Naive thymus-derived CD8-positive, alpha-beta T cell (primary cell): ENCODE measurements around the gene SLC18A2. TPM values are rescaled to one million over a fixed set of nuclear protein-coding genes. Genes with fewer than 3 reads are reported as not detected.
"Not testable (repeated sequence)": the region's sequence is repeated elsewhere in the genome, so short reads cannot be mapped to it uniquely, and the experiment has no call there.

Experiments
- ATAC-seq, 2 donors: fragments of 150-1000 bp; cut with Tn5 transposase in 1 of 2; sonication (Bioruptor Pico), chemical (Tn5 transposase) in 1 of 2; 1 replicate in 1 of 2; 2 replicates in 1 of 2; pipeline ENCODE4 v1.10.0; 2021; ENCODE audit warnings: mild to moderate bottlenecking in 2 of 2, moderate library complexity in 2 of 2
- POLR2A ChIA-PET: fragments of 350-600 bp; sonication (Branson Sonifier 250); formaldehyde crosslinking; loops from one replicate; lab custom pipeline; 2021; ENCODE audit warnings: antibody characterized with exemption; lab: Charles Lee
- DNase-seq, 10 donors: peaks; one replicate each; pipeline versions ENCODE4 v3.0.0 to v3.0.0-alpha.2; 2020 to 2022
- H3K27ac Mint-ChIP-seq, 10 donors: one replicate each; pipeline ENCODE4 v1.8.0; 2020 to 2022; ENCODE audit warnings: mild to moderate bottlenecking in 10 of 10, mixed read lengths in 10 of 10, moderate library complexity in 4 of 10, inconsistent platforms in 1 of 10
- H3K27me3 Mint-ChIP-seq, 5 donors: one replicate each; pipeline ENCODE4 v1.8.0; 2021 to 2022; ENCODE audit warnings: mixed read lengths in 5 of 5
- H3K36me3 Mint-ChIP-seq, 3 donors: one replicate each; pipeline ENCODE4 v1.8.0; 2020 to 2022; ENCODE audit warnings: mixed read lengths in 3 of 3, mild to moderate bottlenecking in 2 of 3, inconsistent platforms in 1 of 3
- H3K4me1 Mint-ChIP-seq, 4 donors: one replicate each; pipeline ENCODE4 v1.8.0; 2021 to 2022; ENCODE audit warnings: mixed read lengths in 4 of 4
- H3K4me3 Mint-ChIP-seq, 10 donors: one replicate each; pipeline ENCODE4 v1.8.0; 2020 to 2022; ENCODE audit warnings: mild to moderate bottlenecking in 10 of 10, mixed read lengths in 10 of 10, moderate library complexity in 6 of 10, inconsistent platforms in 1 of 10
- H3K9me3 Mint-ChIP-seq, 9 donors: one replicate each; pipeline ENCODE4 v1.8.0; 2020 to 2022; ENCODE audit warnings: mixed read lengths in 9 of 9, mild to moderate bottlenecking in 3 of 9, inconsistent platforms in 1 of 9, moderate library complexity in 1 of 9
- polyA plus RNA-seq, 3 donors: library from polyadenylated mRNA; unstranded; fragments of 300-500 nt; fragmentation: Illumina TruSeq; gene quantifications; one replicate each; pipeline ENCODE4 v1.2.3, GENCODE V29; 2021
- total RNA-seq, 8 experiments: library from RNA in 2 of 8; stranded (reverse) in 2 of 8; gene quantifications; one replicate each; pipeline ENCODE4 v1.2.3 and lab custom pipeline; 2021 to 2026

SLC18A2 gene
- total and polyA plus RNA-seq, 5 experiments from 2014 or later: 0.29 to 16.7 (median 1.5) TPM; not detected in 2

DNA sequence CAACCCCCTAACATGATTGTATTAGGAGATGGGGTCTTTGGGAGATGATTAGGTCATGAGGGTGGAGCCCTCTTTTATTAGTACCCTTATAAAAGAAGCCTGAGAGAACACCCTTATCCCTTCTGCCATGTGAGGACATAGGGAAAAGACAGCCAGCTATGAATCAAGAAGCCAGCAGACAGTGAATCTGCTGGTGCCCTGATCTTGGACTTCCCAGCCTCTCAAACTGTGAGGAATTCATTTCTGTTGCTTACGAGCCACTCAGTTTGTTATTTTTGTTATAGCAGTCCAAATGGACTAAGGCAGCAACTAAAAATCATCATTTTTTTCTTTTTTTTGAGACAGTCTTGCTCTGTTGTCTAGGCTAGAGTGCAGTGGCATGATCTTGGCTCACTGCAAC lies 59.8 kb downstream of the SLC18A2 start:
- DNase-seq (no peak), ATAC-seq (no peak)
- Mint-ChIP-seq H3K4me1 (peaks cover 0 to 9% (median 1%) of the 10 kb centered on the region in 4 donors), H3K27me3 (no peaks in the 10 kb centered on the region), H3K4me3 (no peak overlapping the region), H3K36me3 (peaks cover 17 to 54% (median 38%) of the 10 kb centered on the region in 3 donors), H3K9me3 (peaks cover 0 to 23% (median 17%) of the 10 kb centered on the region in 9 donors), H3K27ac (no peak overlapping the region)
- POLR2A ChIA-PET: no interaction called here

- ATAC-seq, H3K4me1 Mint-ChIP-seq, H3K27ac Mint-ChIP-seq, DNase-seq, POLR2A ChIA-PET, H3K27me3 Mint-ChIP-seq: not testable (repeated sequence)
- peak overlapping the region in 1 of 10 donors; percentile 6 for H3K4me3 Mint-ChIP-seq
- peaks cover 0 to 23% (median 17%) of the 10 kb centered on the region in 9 donors for H3K9me3 Mint-ChIP-seq
- H3K36me3 Mint-ChIP-seq: peaks cover 17 to 56% (median 41%) of the 10 kb centered on the region in 3 donors
Measured at GRCh38 chr10:117303451-117303850, 62.5 kb downstream of the SLC18A2 start.

- H3K36me3 Mint-ChIP-seq: peaks cover 9 to 40% (median 40%) of the 10 kb centered on the region in 3 donors
- H3K27ac Mint-ChIP-seq: no peak overlapping the region
- ATAC-seq: no peak
Measured at GRCh38 chr10:117306674-117307073, 65.8 kb downstream of the SLC18A2 start.

DNA sequence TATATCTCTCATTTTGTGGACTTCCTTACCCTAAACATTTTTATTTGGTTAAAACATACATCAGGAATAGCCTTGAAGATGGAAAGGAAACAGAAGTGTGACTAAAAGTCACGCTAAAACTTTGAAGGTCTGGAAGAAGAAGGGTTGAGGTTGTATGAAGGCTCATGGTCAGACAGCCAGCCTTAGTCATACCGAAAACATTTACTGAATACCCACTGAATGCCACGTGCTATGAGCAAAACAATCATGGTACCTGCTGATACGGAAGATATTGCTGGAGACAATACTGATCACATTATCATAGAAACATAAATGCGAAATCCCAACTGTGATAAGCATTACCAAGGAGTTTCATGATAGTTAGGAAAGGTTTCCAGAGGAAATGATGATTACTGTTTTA lies 70.3 kb downstream of the SLC18A2 start:
- DNase-seq: no peak
- Mint-ChIP-seq H3K27me3 (no peaks in the 10 kb centered on the region), H3K4me3 (no peak overlapping the region), H3K27ac (no peak overlapping the region), H3K9me3 (no peaks in the 10 kb centered on the region), H3K36me3 (peaks cover 5 to 55% (median 27%) of the 10 kb centered on the region in 3 donors), H3K4me1 (peaks cover 11 to 36% (median 20%) of the 10 kb centered on the region in 4 donors)
- POLR2A ChIA-PET: no interaction called here
- no peak for ATAC-seq

More at GRCh38 chr10:117306674-117307073, 65.8 kb downstream of the SLC18A2 start:
- POLR2A ChIA-PET: no interaction called here
- Mint-ChIP-seq H3K27me3 (no peaks in the 10 kb centered on the region), H3K4me1 (peaks cover 11 to 25% (median 19%) of the 10 kb centered on the region in 4 donors), H3K4me3 (no peak overlapping the region), H3K9me3 (peaks cover 0 to 15% (median 10%) of the 10 kb centered on the region in 9 donors)
- DNase-seq: no peak

GRCh38 chr10:117312430-117312829 lies 71.5 kb downstream of the SLC18A2 start:
- DNase-seq (no peak), ATAC-seq (no peak)
- H3K36me3 Mint-ChIP-seq: peaks cover 5 to 62% (median 27%) of the 10 kb centered on the region in 3 donors
- no peaks in the 10 kb centered on the region for H3K27me3 Mint-ChIP-seq
- H3K4me1 Mint-ChIP-seq: peaks cover 11 to 36% (median 20%) of the 10 kb centered on the region in 4 donors
- no peaks in the 10 kb centered on the region for H3K9me3 Mint-ChIP-seq
- POLR2A ChIA-PET: no interaction called here
- no peak overlapping the region for H3K4me3 Mint-ChIP-seq
- no peak overlapping the region for H3K27ac Mint-ChIP-seq

DNA sequence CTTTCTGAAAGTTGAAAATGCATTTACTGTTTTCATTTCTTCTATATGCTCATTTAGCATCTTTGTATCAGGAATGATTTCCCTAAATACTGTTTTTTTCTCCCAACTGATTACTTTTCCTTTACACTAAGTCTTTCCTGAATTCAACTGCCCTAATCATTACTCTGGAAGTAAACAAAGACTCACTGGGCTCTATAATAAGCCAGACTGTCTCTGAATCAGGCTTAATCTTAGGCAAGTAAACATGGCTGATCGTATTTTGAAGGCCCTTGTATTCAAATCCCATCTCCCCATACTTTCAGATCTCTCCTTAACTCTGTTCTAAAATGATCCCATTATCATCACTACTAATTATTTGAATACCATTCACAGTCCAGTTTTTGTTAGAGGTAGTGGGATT lies 72.7 kb downstream of the SLC18A2 start:
- POLR2A ChIA-PET: no interaction called here
- ATAC-seq (no peak), DNase-seq (no peak)
- Mint-ChIP-seq H3K27me3 (no peaks in the 10 kb centered on the region), H3K4me3 (no peak overlapping the region), H3K4me1 (peaks cover 11 to 36% (median 20%) of the 10 kb centered on the region in 4 donors), H3K36me3 (peaks cover 5 to 69% (median 29%) of the 10 kb centered on the region in 3 donors), H3K9me3 (no peaks in the 10 kb centered on the region), H3K27ac (no peak overlapping the region)

DNA sequence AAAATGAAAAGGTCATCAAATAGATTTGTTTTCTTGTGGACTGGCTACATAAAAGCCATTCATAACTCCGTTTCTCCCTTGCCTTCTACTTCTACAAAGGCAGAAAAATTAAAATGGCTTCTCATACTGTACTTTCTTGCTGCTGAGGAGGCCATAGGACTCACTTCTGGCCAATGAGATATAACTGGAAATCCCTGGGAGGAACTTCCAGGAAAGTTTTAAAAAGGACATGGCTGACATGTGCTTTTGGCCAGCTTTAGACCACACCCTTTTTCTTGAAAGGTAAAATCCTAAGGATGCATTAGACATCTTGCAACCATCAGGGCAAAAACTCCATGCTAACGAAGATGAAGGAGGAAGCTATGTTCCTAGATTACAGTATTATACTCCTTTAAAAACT lies 75.8 kb downstream of the SLC18A2 start:
- no peak overlapping the region for H3K4me3 Mint-ChIP-seq
- ATAC-seq (no peak), DNase-seq (no peak)
- H3K27me3 Mint-ChIP-seq: no peaks in the 10 kb centered on the region
- POLR2A ChIA-PET: no interaction called here
- H3K4me1 Mint-ChIP-seq: peaks cover 4 to 22% (median 7%) of the 10 kb centered on the region in 4 donors
- peaks cover 5 to 53% (median 25%) of the 10 kb centered on the region in 3 donors for H3K36me3 Mint-ChIP-seq
- H3K9me3 Mint-ChIP-seq: no peaks in the 10 kb centered on the region
- no peak overlapping the region for H3K27ac Mint-ChIP-seq

DNA sequence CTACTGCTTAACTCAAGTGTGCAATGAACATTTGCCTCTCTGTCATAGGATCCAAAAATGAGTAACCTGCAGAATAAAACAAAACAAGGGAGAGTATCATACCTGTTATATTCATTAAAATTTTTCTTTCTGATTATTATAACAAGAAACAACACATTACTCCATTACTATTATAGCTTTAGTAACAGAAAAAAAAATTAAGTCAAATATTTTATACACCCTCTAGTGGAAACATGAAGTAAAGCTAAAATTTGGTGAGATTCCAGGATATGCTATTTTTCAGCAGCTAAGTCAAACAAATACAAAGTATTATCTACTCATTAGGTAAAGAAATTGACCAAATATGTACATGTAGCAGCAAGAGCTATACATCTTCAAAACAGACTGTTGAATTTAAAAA lies 78.0 kb downstream of the SLC18A2 start:
- peak in 1 of 10 donors; percentile 14 for DNase-seq
- no peak for ATAC-seq
- Mint-ChIP-seq H3K27ac (no peak overlapping the region), H3K4me3 (no peak overlapping the region), H3K36me3 (peaks cover 5 to 33% (median 9%) of the 10 kb centered on the region in 3 donors), H3K9me3 (no peaks in the 10 kb centered on the region), H3K4me1 (peaks cover 7 to 20% (median 8%) of the 10 kb centered on the region in 4 donors), H3K27me3 (no peaks in the 10 kb centered on the region)
- POLR2A ChIA-PET: interaction anchor here (0.8 kb wide), 1 partner anchor 103 kb away, joined by 4 read pairs; no protein-coding TSS in a partner anchor

DNA sequence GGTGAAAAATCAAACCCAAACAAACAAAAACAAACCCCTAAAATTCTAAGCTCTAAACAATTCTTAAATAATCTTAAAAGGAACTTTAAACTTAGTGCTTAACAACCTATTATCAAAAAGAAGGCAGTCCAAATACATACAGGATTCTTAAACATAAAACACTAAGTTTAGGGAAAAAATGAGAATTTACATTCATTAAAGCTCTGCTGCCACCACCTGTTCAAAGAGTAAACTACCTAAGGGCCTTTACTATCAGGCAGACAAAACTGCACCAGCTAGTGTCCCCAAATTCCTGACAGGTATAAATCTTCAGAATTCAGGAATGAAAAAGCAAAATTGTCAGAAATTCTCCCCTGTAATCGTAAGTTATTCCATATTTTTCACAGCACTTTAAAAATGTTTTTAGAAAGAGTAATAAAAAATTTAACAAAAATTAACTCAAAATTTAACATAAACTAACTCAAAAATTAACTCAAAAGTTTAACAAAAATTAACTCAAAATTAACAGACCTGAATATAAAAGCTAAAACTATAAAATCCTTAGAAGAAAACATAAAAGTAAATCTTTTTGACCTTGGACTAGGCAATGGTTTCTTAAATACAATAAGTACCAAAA lies 79.2 kb downstream of the SLC18A2 start:
- ATAC-seq: no peak
- Mint-ChIP-seq H3K4me3 (no peak overlapping the region), H3K4me1 (peaks cover 7 to 18% (median 10%) of the 10 kb centered on the region in 4 donors), H3K36me3 (peaks cover under 1 to 21% (median 5%) of the 10 kb centered on the region in 3 donors), H3K27me3 (no peaks in the 10 kb centered on the region), H3K9me3 (no peaks in the 10 kb centered on the region), H3K27ac (no peak overlapping the region)
- POLR2A ChIA-PET: no interaction called here
- DNase-seq: peak in 4 of 10 donors; percentile 9 to 48 (median 18)

- Mint-ChIP-seq H3K4me1 (peaks cover 8 to 28% (median 16%) of the 10 kb centered on the region in 4 donors), H3K27ac (peak overlapping the region in 1 of 10 donors; percentile 58), H3K9me3 (no peaks in the 10 kb centered on the region), H3K27me3 (no peaks in the 10 kb centered on the region), H3K36me3 (peaks cover 0 to 26% (median 11%) of the 10 kb centered on the region in 3 donors), H3K4me3 (no peak overlapping the region)
- POLR2A ChIA-PET: no interaction called here
- ATAC-seq (no peak), DNase-seq (no peak)
Measured at GRCh38 chr10:117322260-117322659, 81.3 kb downstream of the SLC18A2 start.

GRCh38 chr10:117324367-117324766 lies 83.5 kb downstream of the SLC18A2 start:
- Mint-ChIP-seq H3K4me1 (peaks cover 11 to 28% (median 18%) of the 10 kb centered on the region in 4 donors), H3K4me3 (no peak overlapping the region), H3K27me3 (no peaks in the 10 kb centered on the region), H3K27ac (no peak overlapping the region), H3K9me3 (no peaks in the 10 kb centered on the region), H3K36me3 (peaks cover 0 to 20% (median 6%) of the 10 kb centered on the region in 3 donors)
- POLR2A ChIA-PET: no interaction called here
- ATAC-seq (no peak), DNase-seq (no peak)

- no peaks in the 10 kb centered on the region for H3K9me3 Mint-ChIP-seq
- no peak overlapping the region for H3K27ac Mint-ChIP-seq
- POLR2A ChIA-PET: no interaction called here
Measured at GRCh38 chr10:117327262-117327661, 86.3 kb downstream of the SLC18A2 start.

More at GRCh38 chr10:117327262-117327661, 86.3 kb downstream of the SLC18A2 start:
- ATAC-seq: no peak
- DNase-seq: no peak
- Mint-ChIP-seq H3K36me3 (peaks cover 0 to 30% (median 6%) of the 10 kb centered on the region in 3 donors), H3K27me3 (no peaks in the 10 kb centered on the region), H3K4me1 (peaks cover 18 to 38% (median 22%) of the 10 kb centered on the region in 4 donors), H3K4me3 (no peak overlapping the region)
